HG03060 (cell line): ENCODE data around the gene PAX2.
"Not testable (repeated sequence)": the region's sequence is repeated elsewhere in the genome, so short reads cannot be mapped to it uniquely, and the experiment has no call there.

Experiments used
- ATAC-seq: cut with Tn5 transposase; IDR thresholded peaks from one replicate; pipeline ENCODE4 v1.9.1; 2021; ENCODE audit warnings: low read depth, moderate number of reproducible peaks; ENCODE audit not compliant: unreplicated experiment

Gene PAX2

GRCh38 chr10:100744987-100745881 is at the start of gene PAX2:
Gene PAX2, plus strand, starts transcription at chr10:100745582. Its CDS starts 679 bp downstream, at chr10:100746261.
- no peak for ATAC-seq

GRCh38 chr10:100696477-100696901 is 48.9 kb upstream of the PAX2 start:
- no peak for ATAC-seq

- ATAC-seq = no peak
Observed at GRCh38 chr10:100697070-100697469, 48.3 kb upstream of the PAX2 start.

GRCh38 chr10:100697631-100698030 is 47.8 kb upstream of the PAX2 start:
- no peak for ATAC-seq

GRCh38 chr10:100701704-100702103 is 43.7 kb upstream of the PAX2 start:
- not testable (repeated sequence) for ATAC-seq

- ATAC-seq = no peak
Observed at GRCh38 chr10:100705139-100705538, 40.2 kb upstream of the PAX2 start.

GRCh38 chr10:100707261-100707848 is 38.0 kb upstream of the PAX2 start:
- no peak for ATAC-seq

- ATAC-seq = no peak
Observed at GRCh38 chr10:100709146-100710082, 36.0 kb upstream of the PAX2 start.

GRCh38 chr10:100710151-100710871 is 35.1 kb upstream of the PAX2 start:
- no peak for ATAC-seq

GRCh38 chr10:100713049-100713858 is 32.1 kb upstream of the PAX2 start:
- ATAC-seq = no peak

GRCh38 chr10:100713859-100714565 is 31.4 kb upstream of the PAX2 start:
- ATAC-seq = no peak

- no peak for ATAC-seq
Observed at GRCh38 chr10:100714566-100714950, 30.8 kb upstream of the PAX2 start.

GRCh38 chr10:100715101-100715444 is 30.3 kb upstream of the PAX2 start:
- no peak for ATAC-seq

- no peak for ATAC-seq
Observed at GRCh38 chr10:100715445-100716385, 29.7 kb upstream of the PAX2 start.

GRCh38 chr10:100717166-100717565 is 28.2 kb upstream of the PAX2 start:
- ATAC-seq = no peak

GRCh38 chr10:100718197-100718742 is 27.1 kb upstream of the PAX2 start:
- ATAC-seq = no peak

- ATAC-seq = no peak
Observed at GRCh38 chr10:100723180-100723579, 22.2 kb upstream of the PAX2 start.
